Mucosa of stomach (tissue), 1 donor: ENCODE results near the gene SYMPK.

ENCODE experiments used
- H3K27me3 ChIP-seq: one replicate; pipeline ENCODE4 v1.7.0; 2013; ENCODE audit warnings: mild to moderate bottlenecking, low read length; ENCODE audit not compliant: control insufficient read depth, insufficient read depth
- H3K36me3 ChIP-seq: one replicate; pipeline ENCODE4 v1.7.0; 2013; ENCODE audit warnings: low read length; ENCODE audit not compliant: control insufficient read depth, insufficient read depth
- H3K4me1 ChIP-seq: one replicate; pipeline ENCODE4 v1.7.0; 2013; ENCODE audit warnings: mild to moderate bottlenecking, low read length; ENCODE audit not compliant: control insufficient read depth, insufficient read depth
- H3K4me3 ChIP-seq: one replicate; pipeline ENCODE4 v1.7.0; 2013; ENCODE audit warnings: low read length
- H3K9ac ChIP-seq: one replicate; pipeline ENCODE4 v1.7.0; 2013; ENCODE audit warnings: mild to moderate bottlenecking, low read length, moderate library complexity
- H3K9me3 ChIP-seq: one replicate; pipeline ENCODE4 v1.7.0; 2013; ENCODE audit warnings: mild to moderate bottlenecking, low read length, moderate library complexity; ENCODE audit not compliant: control insufficient read depth
- donor health status: Pancreatic carcinoma.

Gene SYMPK

DNA sequence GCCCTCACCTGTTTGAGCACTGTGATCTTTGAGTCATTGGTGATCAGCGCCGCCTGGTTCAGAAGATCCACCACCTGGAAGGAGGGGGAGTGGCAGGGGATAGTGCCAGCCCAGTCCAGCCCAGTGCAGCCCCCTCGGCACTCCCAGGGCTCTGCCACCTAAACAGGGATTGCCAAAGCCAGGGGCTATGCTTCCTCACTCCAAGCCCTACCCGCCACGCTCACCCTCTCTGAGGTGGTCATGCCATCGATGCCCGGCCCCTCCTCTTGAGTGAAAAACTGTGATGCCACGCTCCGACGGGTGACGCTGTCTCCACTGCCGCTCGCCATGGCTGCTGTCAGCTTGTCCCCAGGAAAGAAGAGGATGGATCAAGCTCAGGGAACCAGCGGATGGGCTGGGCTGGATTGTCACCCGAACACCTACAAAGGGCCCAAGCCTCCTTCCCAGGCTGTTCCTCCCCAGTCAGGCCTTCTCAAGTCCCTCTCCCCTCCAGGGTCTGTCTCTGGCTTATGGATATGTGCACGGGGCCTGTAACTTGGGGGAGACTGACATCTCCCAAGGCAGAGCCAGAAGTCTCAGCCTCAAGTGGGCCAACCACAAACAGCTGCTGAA lies 8.7 kb downstream of the SYMPK start:
- H3K9me3 ChIP-seq: no peaks in the 10 kb centered on the region
- peaks cover 4% of the 10 kb centered on the region for H3K36me3 ChIP-seq
- H3K9ac ChIP-seq: no peak overlapping the region
- H3K27me3 ChIP-seq: no peaks in the 10 kb centered on the region
- no peaks in the 10 kb centered on the region for H3K4me1 ChIP-seq
- H3K4me3 ChIP-seq: no peak overlapping the region

DNA sequence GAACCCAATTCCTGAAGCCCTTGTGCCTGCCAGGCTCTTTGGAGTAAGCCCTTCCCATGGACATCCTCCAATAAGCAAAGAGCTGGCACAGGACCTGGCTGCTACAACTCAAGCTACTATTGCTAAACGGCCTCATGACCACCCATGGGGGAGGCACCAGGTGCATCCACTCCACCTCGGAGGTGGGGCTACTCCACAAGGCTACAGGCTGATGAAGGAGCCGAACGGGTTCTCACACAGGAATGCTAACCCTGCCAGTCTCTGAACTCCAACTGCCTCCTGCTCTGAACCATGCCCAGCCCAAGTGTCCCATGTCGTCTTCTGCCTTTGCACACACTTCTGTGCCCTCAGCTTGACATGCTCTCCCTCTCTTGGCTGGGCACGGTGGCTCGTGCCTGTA lies 10.0 kb downstream of the SYMPK start:
- Histone ChIP-seq H3K36me3 (peaks cover 11% of the 10 kb centered on the region), H3K4me3 (no peak overlapping the region), H3K4me1 (no peaks in the 10 kb centered on the region), H3K27me3 (no peaks in the 10 kb centered on the region), H3K9me3 (no peaks in the 10 kb centered on the region), H3K9ac (no peak overlapping the region)

GRCh38 chr19:45852145-45852750 lies 10.7 kb downstream of the SYMPK start:
- H3K27me3 ChIP-seq: no peaks in the 10 kb centered on the region
- H3K4me1 ChIP-seq: no peaks in the 10 kb centered on the region
- no peak overlapping the region for H3K4me3 ChIP-seq
- no peaks in the 10 kb centered on the region for H3K9me3 ChIP-seq
- peaks cover 16% of the 10 kb centered on the region for H3K36me3 ChIP-seq
- no peak overlapping the region for H3K9ac ChIP-seq

GRCh38 chr19:45848922-45849321 lies 14.0 kb downstream of the SYMPK start:
- no peak overlapping the region for H3K4me3 ChIP-seq
- no peaks in the 10 kb centered on the region for H3K9me3 ChIP-seq
- no peaks in the 10 kb centered on the region for H3K27me3 ChIP-seq
- peaks cover 12% of the 10 kb centered on the region for H3K36me3 ChIP-seq
- H3K4me1 ChIP-seq: no peaks in the 10 kb centered on the region
- H3K9ac ChIP-seq: no peak overlapping the region

GRCh38 chr19:45847663-45848062 lies 15.3 kb downstream of the SYMPK start:
- no peaks in the 10 kb centered on the region for H3K27me3 ChIP-seq
- no peaks in the 10 kb centered on the region for H3K4me1 ChIP-seq
- no peak overlapping the region for H3K9ac ChIP-seq
- no peaks in the 10 kb centered on the region for H3K9me3 ChIP-seq
- peaks cover 12% of the 10 kb centered on the region for H3K36me3 ChIP-seq
- H3K4me3 ChIP-seq: no peak overlapping the region

- H3K9me3 ChIP-seq: no peaks in the 10 kb centered on the region
- no peak overlapping the region for H3K9ac ChIP-seq
- no peak overlapping the region for H3K4me3 ChIP-seq
- H3K27me3 ChIP-seq: no peaks in the 10 kb centered on the region
- no peaks in the 10 kb centered on the region for H3K36me3 ChIP-seq
- H3K4me1 ChIP-seq: no peaks in the 10 kb centered on the region
These were observed 20.7 kb downstream of the SYMPK start for GRCh38 chr19:45842198-45842597.

GRCh38 chr19:45834970-45835369 lies 28.0 kb downstream of the SYMPK start:
- Histone ChIP-seq H3K4me1 (no peaks in the 10 kb centered on the region), H3K36me3 (peaks cover 17% of the 10 kb centered on the region), H3K4me3 (no peak overlapping the region), H3K9me3 (no peaks in the 10 kb centered on the region), H3K9ac (no peak overlapping the region), H3K27me3 (no peaks in the 10 kb centered on the region)

DNA sequence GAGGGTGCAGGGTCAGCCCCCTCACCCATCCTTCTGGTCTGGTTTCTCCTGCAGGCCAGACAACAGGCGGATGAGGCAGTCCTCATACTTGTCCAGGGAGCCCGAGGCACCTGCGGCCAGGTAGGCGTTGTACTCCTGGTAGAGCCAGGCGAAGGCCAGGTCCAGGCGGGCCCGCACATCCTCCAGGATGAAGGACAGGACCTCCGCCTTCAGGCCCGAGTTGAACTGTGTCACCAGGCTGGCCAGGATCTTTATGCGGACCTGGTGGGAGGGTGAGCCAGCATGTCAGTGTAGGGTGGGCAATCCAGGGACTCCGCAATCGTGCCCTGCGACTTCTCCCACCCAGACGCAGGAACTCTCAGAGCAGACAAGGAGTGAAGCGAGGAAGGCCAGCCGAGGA lies 34.0 kb downstream of the SYMPK start:
- Histone ChIP-seq H3K9me3 (no peaks in the 10 kb centered on the region), H3K27me3 (no peaks in the 10 kb centered on the region), H3K4me1 (peaks cover 11% of the 10 kb centered on the region), H3K4me3 (no peak overlapping the region), H3K36me3 (peaks cover 18% of the 10 kb centered on the region), H3K9ac (no peak overlapping the region)

DNA sequence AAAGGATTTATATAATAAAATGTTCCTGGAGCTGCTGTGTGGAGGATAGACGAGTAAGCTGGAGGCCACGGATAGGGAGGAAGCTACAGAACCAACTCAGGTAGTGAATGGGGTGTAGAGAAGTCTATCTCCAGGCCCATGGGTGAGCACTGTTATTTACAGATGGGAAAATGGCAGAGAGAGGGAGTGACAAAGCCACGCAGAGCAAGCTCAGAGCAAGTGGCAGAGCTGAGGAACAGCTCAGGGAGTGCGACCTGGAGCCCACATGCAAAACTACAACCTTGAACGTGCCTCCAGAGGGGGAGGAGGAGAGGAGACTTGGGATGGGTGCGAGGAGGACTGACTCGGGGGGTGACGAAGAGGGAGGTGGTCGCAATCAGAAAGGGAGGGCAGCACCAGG lies 34.4 kb downstream of the SYMPK start:
- no peak overlapping the region for H3K4me3 ChIP-seq
- H3K36me3 ChIP-seq: peaks cover 20% of the 10 kb centered on the region
- no peaks in the 10 kb centered on the region for H3K9me3 ChIP-seq
- H3K9ac ChIP-seq: no peak overlapping the region
- peaks cover 11% of the 10 kb centered on the region for H3K4me1 ChIP-seq
- H3K27me3 ChIP-seq: no peaks in the 10 kb centered on the region

DNA sequence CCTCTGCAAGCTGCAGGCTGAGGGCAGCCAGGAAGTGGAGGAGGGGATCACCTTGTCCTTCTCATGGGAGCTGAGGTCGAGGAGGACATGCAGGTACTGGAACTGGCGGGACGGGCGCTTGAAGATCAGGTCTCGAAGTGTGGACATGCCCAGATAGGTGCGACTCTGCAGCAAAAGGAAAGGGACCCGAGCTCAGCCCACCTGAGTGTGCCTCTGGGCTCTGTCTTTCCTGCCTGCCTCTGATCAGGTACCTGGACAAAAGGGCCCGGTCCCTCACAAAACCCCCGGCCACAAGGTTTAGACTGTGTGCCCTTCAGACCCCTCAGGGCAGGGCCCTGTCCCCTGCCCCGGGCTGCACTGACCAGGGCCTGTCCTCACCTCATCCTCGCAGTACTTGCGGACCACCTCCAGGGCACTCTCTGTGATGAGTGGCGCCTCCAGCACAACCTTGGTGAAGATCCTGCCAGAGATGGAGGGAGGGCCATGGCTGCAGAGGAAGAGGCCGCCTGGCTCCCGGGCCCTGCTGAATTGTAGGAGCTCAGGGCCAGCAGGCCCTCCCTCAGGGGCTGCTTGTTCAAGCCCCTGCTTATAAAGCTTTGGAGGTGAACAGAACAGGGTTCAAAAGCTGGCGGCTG lies 35.4 kb downstream of the SYMPK start:
- Histone ChIP-seq H3K36me3 (peaks cover 20% of the 10 kb centered on the region), H3K9me3 (no peaks in the 10 kb centered on the region), H3K27me3 (no peaks in the 10 kb centered on the region), H3K4me3 (no peak overlapping the region), H3K4me1 (peaks cover 11% of the 10 kb centered on the region), H3K9ac (no peak overlapping the region)

DNA sequence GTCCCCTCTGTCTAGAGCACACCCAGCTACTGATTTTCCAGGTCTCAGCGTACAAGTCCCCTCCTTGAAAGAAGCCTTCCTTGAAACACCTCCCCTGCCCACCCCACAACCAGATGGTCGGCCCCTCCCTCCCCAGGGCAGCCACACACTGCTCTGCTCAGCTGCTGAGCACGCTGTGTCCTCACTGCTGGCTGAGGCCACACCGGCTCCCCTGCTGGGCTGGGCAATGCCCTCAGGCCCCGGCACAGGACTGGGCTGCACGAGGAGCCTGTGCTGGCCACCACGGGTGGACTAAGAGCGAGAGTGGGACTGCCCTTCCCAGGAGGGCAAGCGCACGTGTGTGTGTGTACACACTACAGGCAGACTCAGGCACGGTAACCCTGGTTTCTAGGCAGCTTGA lies 36.0 kb downstream of the SYMPK start:
- peaks cover 11% of the 10 kb centered on the region for H3K4me1 ChIP-seq
- no peak overlapping the region for H3K9ac ChIP-seq
- no peaks in the 10 kb centered on the region for H3K9me3 ChIP-seq
- H3K4me3 ChIP-seq: no peak overlapping the region
- H3K36me3 ChIP-seq: peaks cover 20% of the 10 kb centered on the region
- no peaks in the 10 kb centered on the region for H3K27me3 ChIP-seq

DNA sequence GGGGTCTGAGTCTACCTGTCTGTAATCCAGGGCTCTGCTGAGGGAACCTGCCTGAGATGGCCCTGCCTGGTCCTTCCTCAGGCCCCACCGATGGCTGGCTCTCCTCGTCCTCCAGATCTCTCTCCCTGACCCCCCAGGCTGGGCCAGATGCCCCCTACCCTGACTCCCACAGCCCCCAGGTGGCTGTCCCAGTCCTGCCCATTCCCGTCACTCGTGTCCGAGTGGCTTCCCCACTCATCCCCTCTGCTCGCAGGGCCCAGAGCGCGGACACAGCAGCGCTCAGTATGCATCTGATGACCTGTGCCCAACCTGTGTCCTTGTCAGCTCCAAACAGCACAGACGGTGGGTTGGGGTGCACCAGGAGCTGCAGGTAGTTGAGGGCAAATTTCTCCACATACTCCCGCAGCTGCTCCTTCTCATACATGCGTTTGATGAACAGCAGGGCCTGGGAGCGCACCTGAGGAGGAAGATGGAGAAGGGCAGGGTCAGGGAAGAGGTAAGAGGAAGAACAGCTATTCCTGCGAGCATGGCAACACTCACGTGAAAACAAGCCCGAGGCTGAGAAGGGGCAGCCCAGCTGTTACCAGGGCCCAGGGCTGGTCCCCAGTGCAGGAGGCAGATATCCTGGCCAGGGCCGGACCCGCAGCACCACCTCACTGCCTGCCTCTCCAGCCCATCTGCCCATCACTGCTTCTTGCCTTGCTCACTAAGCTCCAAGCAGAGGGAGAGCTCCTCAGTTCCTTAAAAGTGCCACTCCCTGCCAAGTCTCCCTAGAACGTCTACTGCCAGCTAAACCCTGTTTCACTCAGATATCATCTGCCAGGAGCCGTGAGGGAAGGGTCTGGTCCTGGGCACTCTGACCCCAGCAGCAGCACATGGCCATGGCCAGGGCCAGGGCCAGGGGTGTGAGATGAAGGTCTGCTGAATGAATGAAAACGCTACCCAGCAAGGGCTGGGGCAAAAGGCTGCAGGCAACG lies 36.7 kb downstream of the SYMPK start:
- H3K27me3 ChIP-seq: no peaks in the 10 kb centered on the region
- no peak overlapping the region for H3K9ac ChIP-seq
- H3K4me3 ChIP-seq: no peak overlapping the region
- no peaks in the 10 kb centered on the region for H3K9me3 ChIP-seq
- peaks cover 11% of the 10 kb centered on the region for H3K4me1 ChIP-seq
- peaks cover 20% of the 10 kb centered on the region for H3K36me3 ChIP-seq
